Astrocyte (in vitro differentiated cells and primary cell): ENCODE measurements around the gene EFS. TPM values are rescaled to one million over a fixed set of nuclear protein-coding genes. Genes with fewer than 3 reads are reported as not detected.

Experiments used
- DNase-seq: peaks from one replicate; pipeline ENCODE4 v3.0.0-alpha.2; 2010; ENCODE audit warnings: low read depth
- FAIRE-seq: peaks from 2 replicates; lab custom pipeline; 2011; peaks lifted over from hg19 to GRCh38; lab: Jason Lieb, UNC
- H2AFZ ChIP-seq: 2 replicates; pipeline ENCODE4 v1.6.0; 2012; ENCODE audit warnings: low read depth, low read length, inconsistent platforms
- H3K27ac ChIP-seq: 2 replicates; pipeline ENCODE4 v1.5.1; 2011; ENCODE audit warnings: low read depth, low read length, inconsistent platforms
- H3K27me3 ChIP-seq: 2 replicates; pipeline ENCODE4 v1.6.0; 2011; ENCODE audit warnings: low read length, inconsistent platforms; ENCODE audit not compliant: insufficient read depth
- H3K36me3 ChIP-seq: 2 replicates; pipeline ENCODE4 v1.5.1; 2011; ENCODE audit warnings: low read length, inconsistent platforms; ENCODE audit not compliant: insufficient read depth
- H3K4me1 ChIP-seq: 2 replicates; pipeline ENCODE4 v1.5.1; 2011; ENCODE audit warnings: low read length, inconsistent platforms; ENCODE audit not compliant: insufficient read depth
- H3K4me2 ChIP-seq: 2 replicates; pipeline ENCODE4 v1.6.0; 2012; ENCODE audit warnings: low read length, inconsistent platforms
- H3K4me3 ChIP-seq: 2 replicates; pipeline ENCODE4 v1.5.1; 2011; ENCODE audit warnings: low read depth, mild to moderate bottlenecking, low read length, inconsistent platforms; ENCODE audit not compliant: insufficient read depth
- H3K79me2 ChIP-seq: 2 replicates; pipeline ENCODE4 v1.6.0; 2012; ENCODE audit warnings: mild to moderate bottlenecking, low read length, inconsistent platforms; ENCODE audit not compliant: insufficient read depth
- H3K9ac ChIP-seq: 2 replicates; pipeline ENCODE4 v1.6.0; 2012; ENCODE audit warnings: mild to moderate bottlenecking, low read length, inconsistent platforms
- H3K9me3 ChIP-seq: 2 replicates; pipeline ENCODE4 v1.5.1; 2012; ENCODE audit warnings: low read depth, mild to moderate bottlenecking, low read length, inconsistent platforms; ENCODE audit not compliant: insufficient read depth
- H4K20me1 ChIP-seq: 2 replicates; pipeline ENCODE4 v1.6.0; 2012; ENCODE audit warnings: low read length, inconsistent platforms; ENCODE audit not compliant: insufficient read depth
- H3K27ac Mint-ChIP-seq: one replicate; pipeline ENCODE4 v1.8.0; 2021; ENCODE audit warnings: mild to moderate bottlenecking, mixed read lengths; ENCODE audit not compliant: unreplicated experiment
- H3K27me3 Mint-ChIP-seq: one replicate; pipeline ENCODE4 v1.8.0; 2021; ENCODE audit warnings: low read depth, mixed read lengths; ENCODE audit not compliant: unreplicated experiment
- H3K36me3 Mint-ChIP-seq: one replicate; pipeline ENCODE4 v1.8.0; 2021; ENCODE audit warnings: low read depth, mixed read lengths; ENCODE audit not compliant: unreplicated experiment
- H3K4me1 Mint-ChIP-seq: one replicate; pipeline ENCODE4 v1.8.0; 2021; ENCODE audit warnings: low read depth, mixed read lengths; ENCODE audit not compliant: unreplicated experiment
- H3K4me3 Mint-ChIP-seq: one replicate; pipeline ENCODE4 v1.8.0; 2021; ENCODE audit warnings: mild to moderate bottlenecking, moderate library complexity, mixed read lengths; ENCODE audit not compliant: unreplicated experiment
- H3K9me3 Mint-ChIP-seq: one replicate; pipeline ENCODE4 v1.8.0; 2021; ENCODE audit warnings: mild to moderate bottlenecking, mixed read lengths; ENCODE audit not compliant: unreplicated experiment
- EZH2 ChIP-seq: IDR thresholded peaks from 2 replicates; pipeline ENCODE4 v1.6.1; 2012; ENCODE audit warnings: mild to moderate bottlenecking, low read length, inconsistent platforms; ENCODE audit not compliant: insufficient read depth
- total RNA-seq: library from RNA; stranded (reverse); gene quantifications from 2 replicates; pipeline ENCODE4 v1.2.1, GENCODE V29; 2021
- TF ChIP-seq, protein P1 (sequence below): IDR thresholded peaks from 2 replicates; pipeline ENCODE4 v1.5.1; 2011; ENCODE audit warnings: low read depth, mild to moderate bottlenecking, inconsistent platforms, low read length, moderate library complexity; ENCODE audit not compliant: insufficient read depth

Gene EFS
- total RNA-seq, 1 donor from 2014 or later = 6.5 TPM

DNA sequence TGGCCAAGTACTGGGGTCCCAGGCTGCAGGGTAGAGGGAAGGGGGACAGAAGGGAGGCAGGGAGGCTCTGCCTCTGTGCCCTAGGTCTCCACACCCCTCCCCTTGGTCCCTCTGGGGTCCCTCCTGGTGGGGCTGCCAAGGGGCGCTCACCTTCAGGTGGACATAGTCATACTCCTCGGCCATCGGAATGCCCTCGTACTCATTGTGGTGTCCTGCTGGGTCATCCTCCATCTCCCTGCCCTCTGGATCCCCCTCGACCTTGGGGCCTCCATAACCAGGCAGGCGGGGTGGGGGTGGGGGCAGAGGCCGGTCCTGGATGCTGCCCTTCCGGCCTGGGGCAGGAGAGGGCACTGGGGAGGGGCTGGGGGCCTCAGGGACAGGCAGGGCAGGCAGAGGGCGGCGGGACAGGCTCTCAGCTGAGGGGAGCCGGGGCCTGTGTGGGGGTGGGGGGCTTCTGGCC is 5.8 kb downstream of the EFS start:
- H3K9me3 ChIP-seq = no peaks in the 10 kb centered on the region
- peaks cover 2% of the 10 kb centered on the region for H3K9me3 Mint-ChIP-seq
- H4K20me1 ChIP-seq = peaks cover 5% of the 10 kb centered on the region
- FAIRE-seq = no peak
- H3K27me3 Mint-ChIP-seq = peaks cover 15% of the 10 kb centered on the region
- H3K4me3 Mint-ChIP-seq = no peak overlapping the region
- H2AFZ ChIP-seq = no peak overlapping the region
- peaks cover 3% of the 10 kb centered on the region for H3K36me3 ChIP-seq
- no peaks in the 10 kb centered on the region for H3K4me1 Mint-ChIP-seq
- peaks cover 6% of the 10 kb centered on the region for H3K79me2 ChIP-seq
- peaks cover 5% of the 10 kb centered on the region for H3K4me1 ChIP-seq
- H3K27ac Mint-ChIP-seq = no peak overlapping the region
- TF ChIP-seq EZH2 = no peak
- TF ChIP-seq, protein P1, sequence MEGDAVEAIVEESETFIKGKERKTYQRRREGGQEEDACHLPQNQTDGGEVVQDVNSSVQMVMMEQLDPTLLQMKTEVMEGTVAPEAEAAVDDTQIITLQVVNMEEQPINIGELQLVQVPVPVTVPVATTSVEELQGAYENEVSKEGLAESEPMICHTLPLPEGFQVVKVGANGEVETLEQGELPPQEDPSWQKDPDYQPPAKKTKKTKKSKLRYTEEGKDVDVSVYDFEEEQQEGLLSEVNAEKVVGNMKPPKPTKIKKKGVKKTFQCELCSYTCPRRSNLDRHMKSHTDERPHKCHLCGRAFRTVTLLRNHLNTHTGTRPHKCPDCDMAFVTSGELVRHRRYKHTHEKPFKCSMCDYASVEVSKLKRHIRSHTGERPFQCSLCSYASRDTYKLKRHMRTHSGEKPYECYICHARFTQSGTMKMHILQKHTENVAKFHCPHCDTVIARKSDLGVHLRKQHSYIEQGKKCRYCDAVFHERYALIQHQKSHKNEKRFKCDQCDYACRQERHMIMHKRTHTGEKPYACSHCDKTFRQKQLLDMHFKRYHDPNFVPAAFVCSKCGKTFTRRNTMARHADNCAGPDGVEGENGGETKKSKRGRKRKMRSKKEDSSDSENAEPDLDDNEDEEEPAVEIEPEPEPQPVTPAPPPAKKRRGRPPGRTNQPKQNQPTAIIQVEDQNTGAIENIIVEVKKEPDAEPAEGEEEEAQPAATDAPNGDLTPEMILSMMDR = no peak
- DNase-seq = no peak
- H3K4me3 ChIP-seq = no peak overlapping the region
- H3K36me3 Mint-ChIP-seq = peaks cover 3% of the 10 kb centered on the region
- H3K9ac ChIP-seq = no peak overlapping the region
- H3K27ac ChIP-seq = no peak overlapping the region
- peaks cover 2% of the 10 kb centered on the region for H3K27me3 ChIP-seq
- no peak overlapping the region for H3K4me2 ChIP-seq

DNA sequence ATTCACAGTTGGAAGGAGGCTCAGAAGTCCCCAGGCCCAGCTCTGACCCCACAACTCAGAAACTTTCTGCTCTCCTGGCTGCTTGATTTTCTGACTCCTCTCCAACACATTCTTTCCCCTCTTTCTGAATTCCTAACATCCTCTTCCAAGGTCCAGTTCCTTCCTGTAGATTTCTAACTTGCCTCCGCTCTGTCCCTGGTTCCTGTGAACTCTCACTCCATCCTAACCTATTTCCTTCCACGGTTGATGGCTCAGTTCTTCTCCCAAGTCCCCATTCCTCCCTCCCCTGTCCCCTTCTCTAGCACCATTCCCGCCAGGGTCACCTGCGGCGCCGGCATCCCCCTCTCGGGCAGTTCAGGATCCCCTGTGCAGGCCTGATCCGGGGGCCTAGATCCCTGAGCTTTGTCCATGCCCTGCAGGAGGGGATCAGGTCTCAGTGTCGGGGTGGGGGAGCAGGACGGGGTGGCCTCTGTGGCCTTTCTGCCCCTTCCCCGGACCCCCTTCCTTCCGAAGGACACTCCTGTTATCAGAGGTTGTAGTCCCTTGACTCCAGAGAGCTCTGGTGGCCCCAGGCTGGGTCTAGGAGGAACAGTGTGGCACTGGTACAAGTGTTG is 6.3 kb downstream of the EFS start:
- Mint-ChIP-seq H3K4me1 (no peaks in the 10 kb centered on the region), H3K9me3 (peaks cover 2% of the 10 kb centered on the region), H3K27me3 (peaks cover 16% of the 10 kb centered on the region), H3K36me3 (peaks cover 3% of the 10 kb centered on the region), H3K27ac (no peak overlapping the region), H3K4me3 (no peak overlapping the region)
- Histone ChIP-seq H3K79me2 (peaks cover under 1% of the 10 kb centered on the region), H3K4me2 (no peak overlapping the region), H2AFZ (no peak overlapping the region), H3K9ac (no peak overlapping the region), H3K4me1 (peaks cover 4% of the 10 kb centered on the region), H3K27ac (no peak overlapping the region), H3K27me3 (peaks cover 2% of the 10 kb centered on the region), H3K36me3 (peaks cover 3% of the 10 kb centered on the region), H3K9me3 (no peaks in the 10 kb centered on the region), H3K4me3 (no peak overlapping the region), H4K20me1 (peaks cover 5% of the 10 kb centered on the region)
- DNase-seq (no peak), FAIRE-seq (no peak)
- no peak for TF ChIP-seq EZH2
- TF ChIP-seq, protein P1 = no peak

DNA sequence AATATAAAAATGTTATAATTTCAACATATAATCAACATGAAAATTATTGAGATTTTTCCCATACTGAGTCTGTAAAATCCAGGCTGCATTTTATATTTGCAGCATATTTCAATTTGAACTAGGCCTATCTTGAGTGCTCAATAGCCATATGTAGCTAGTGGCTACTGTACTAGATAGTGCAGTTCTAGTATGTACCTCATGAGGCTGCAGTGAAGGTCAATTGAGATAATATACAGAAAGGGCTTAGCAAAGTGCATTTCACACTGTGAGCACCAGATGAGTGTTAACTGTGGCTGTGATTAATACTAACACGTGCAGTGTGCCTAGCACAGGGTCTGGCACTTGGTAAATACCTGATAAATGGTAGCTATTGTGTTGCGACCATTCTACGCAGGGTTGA is 6.9 kb downstream of the EFS start:
- Histone ChIP-seq H3K4me3 (no peak overlapping the region), H3K79me2 (no peaks in the 10 kb centered on the region), H4K20me1 (peaks cover 5% of the 10 kb centered on the region), H3K27ac (no peak overlapping the region), H3K9me3 (no peaks in the 10 kb centered on the region), H3K4me2 (no peak overlapping the region), H3K36me3 (peaks cover 3% of the 10 kb centered on the region), H3K4me1 (peaks cover 4% of the 10 kb centered on the region), H3K27me3 (peaks cover 2% of the 10 kb centered on the region), H3K9ac (no peak overlapping the region), H2AFZ (no peak overlapping the region)
- Mint-ChIP-seq H3K27me3 (peaks cover 17% of the 10 kb centered on the region), H3K27ac (no peak overlapping the region), H3K36me3 (peaks cover 3% of the 10 kb centered on the region), H3K4me1 (peaks cover under 1% of the 10 kb centered on the region), H3K4me3 (no peak overlapping the region), H3K9me3 (peaks cover 3% of the 10 kb centered on the region)
- DNase-seq = no peak
- no peak for FAIRE-seq
- TF ChIP-seq, protein P1 = no peak
- TF ChIP-seq EZH2 = no peak
